Measurements from ENCODE around the gene CD164L2.
"Not testable (repeated sequence)": the region's sequence is repeated elsewhere in the genome, so short reads cannot be mapped to it uniquely, and the experiment has no call there.

The CD164L2 gene

GRCh38 chr1:27383039-27383605 is at the start of gene CD164L2:
TSS of gene CD164L2 (minus strand) at chr1:27383333. CDS start at chr1:27383239, 94 bp downstream.
- in situ Hi-C loops (cut with HindIII; ENCODE audit: low pct_ligation_motif_present, low pct_unique_long_range_greater_than_20kb, low sequenced_read_pairs) = no loop called here

GRCh38 chr1:27432725-27433124 is 49.6 kb upstream of the CD164L2 start:
- DNase-seq; in situ Hi-C loops (cut with HindIII; ENCODE audit: low pct_ligation_motif_present, low pct_unique_long_range_greater_than_20kb, low sequenced_read_pairs): not testable (repeated sequence)

More at GRCh38 chr1:27383039-27383605, at the start of gene CD164L2:
- DNase-seq = no peak

DNA sequence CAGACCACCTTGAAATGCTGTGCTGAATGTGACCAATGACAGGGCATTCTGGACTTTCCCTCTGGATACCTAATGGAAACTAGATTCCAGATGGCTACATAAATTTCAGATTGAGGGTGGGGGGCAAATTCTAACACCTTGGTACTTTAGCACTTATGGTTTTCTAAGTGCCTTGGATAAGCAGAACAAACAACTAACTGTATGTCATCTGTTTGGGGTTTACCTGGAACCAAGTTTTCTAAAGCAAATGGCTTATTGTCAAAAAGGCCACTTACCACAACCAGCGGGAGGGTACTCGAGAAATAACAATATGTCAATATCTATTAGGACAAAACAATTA is 48.4 kb upstream of the CD164L2 start:
- no peak for DNase-seq
- in situ Hi-C loops (cut with HindIII; ENCODE audit: low pct_ligation_motif_present, low pct_unique_long_range_greater_than_20kb, low sequenced_read_pairs) = no loop called here

DNA sequence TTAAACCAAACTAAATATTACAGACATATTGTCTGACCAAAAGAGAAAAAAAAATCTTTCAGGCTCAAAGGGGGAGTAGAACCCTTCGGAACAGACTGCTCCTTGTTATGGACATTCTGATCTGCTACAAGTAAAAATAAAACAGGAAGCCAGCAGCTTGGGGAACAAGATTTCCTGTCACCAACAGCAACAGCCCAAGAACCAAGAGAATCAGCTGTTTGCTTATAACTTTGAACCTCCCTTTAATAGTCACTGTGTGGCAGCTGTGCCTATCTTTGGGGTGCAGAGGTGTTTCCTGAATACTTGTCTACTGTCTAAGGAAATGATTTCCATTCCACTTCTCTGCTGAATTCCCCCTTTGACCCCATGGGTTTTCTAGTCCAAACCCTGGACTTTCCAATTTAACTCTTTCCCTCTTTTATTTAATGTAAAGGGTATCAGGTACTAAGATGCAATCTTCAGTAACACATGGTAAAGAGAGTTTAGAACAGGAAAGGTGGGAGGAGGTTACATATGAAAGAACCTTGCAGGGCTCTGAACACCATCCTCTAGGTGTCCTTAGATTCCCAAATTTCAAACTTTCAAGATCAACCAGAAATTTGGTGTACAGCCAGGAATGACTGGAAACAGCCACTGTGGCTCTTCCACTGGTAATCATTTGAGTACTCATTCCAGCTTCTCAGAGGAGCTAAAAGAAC is 47.9 kb upstream of the CD164L2 start:
- no peak for DNase-seq
- in situ Hi-C loops (cut with HindIII; ENCODE audit: low pct_ligation_motif_present, low pct_unique_long_range_greater_than_20kb, low sequenced_read_pairs) = no loop called here

DNA sequence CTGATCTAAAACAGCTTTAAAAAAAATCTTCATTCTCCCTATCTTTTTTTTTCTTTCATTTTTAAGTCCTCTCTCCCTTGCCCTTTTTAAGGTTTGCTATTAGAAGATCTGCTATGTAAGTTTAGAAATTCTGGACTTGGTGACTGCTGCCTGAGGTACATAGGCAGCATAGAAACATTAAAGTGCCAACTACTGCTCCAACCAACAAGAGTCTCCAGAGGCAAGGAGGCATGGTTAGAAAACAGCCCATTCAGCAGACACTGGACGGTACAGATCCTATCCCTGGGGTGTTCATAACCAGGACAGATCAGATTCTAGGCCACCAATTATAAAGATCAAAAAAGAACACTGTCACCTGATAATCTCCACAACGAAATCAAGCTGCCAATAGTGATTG is 45.9 kb upstream of the CD164L2 start:
- no peak for DNase-seq
- in situ Hi-C loops (cut with HindIII; ENCODE audit: low pct_ligation_motif_present, low pct_unique_long_range_greater_than_20kb, low sequenced_read_pairs) = no loop called here

GRCh38 chr1:27428316-27429028 is 45.3 kb upstream of the CD164L2 start:
- no peak for DNase-seq

GRCh38 chr1:27427816-27428315 is 44.7 kb upstream of the CD164L2 start:
- in situ Hi-C loops (cut with HindIII; ENCODE audit: low pct_ligation_motif_present, low pct_unique_long_range_greater_than_20kb, low sequenced_read_pairs) = no loop called here
- no peak for DNase-seq

More at GRCh38 chr1:27428316-27429028, 45.3 kb upstream of the CD164L2 start:
- in situ Hi-C loops (cut with HindIII; ENCODE audit: low pct_ligation_motif_present, low pct_unique_long_range_greater_than_20kb, low sequenced_read_pairs) = no loop called here

GRCh38 chr1:27427329-27427728 is 44.2 kb upstream of the CD164L2 start:
- in situ Hi-C loops (cut with HindIII; ENCODE audit: low pct_ligation_motif_present, low pct_unique_long_range_greater_than_20kb, low sequenced_read_pairs) = no loop called here
- no peak for DNase-seq

DNA sequence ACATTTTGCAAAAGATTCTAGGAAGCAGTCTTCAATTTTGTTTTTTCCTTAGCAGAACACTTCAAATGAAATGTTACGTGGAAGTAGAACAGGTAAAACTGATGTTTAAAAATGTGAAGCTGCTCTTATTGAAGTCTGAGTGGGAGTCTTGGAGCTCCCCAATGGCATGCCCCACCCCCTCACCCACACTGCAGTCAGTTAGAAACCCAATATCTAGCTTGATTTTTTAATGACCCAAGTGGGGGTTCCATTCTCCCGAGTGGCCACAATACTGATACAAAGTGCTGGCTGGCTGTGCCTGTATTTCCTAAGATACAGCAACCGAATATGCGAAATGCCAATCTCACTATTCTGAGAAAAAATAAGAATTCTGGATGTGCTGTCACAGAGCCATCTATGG is 40.6 kb upstream of the CD164L2 start:
- DNase-seq = no peak
- in situ Hi-C loops (cut with HindIII; ENCODE audit: low pct_ligation_motif_present, low pct_unique_long_range_greater_than_20kb, low sequenced_read_pairs) = no loop called here

DNA sequence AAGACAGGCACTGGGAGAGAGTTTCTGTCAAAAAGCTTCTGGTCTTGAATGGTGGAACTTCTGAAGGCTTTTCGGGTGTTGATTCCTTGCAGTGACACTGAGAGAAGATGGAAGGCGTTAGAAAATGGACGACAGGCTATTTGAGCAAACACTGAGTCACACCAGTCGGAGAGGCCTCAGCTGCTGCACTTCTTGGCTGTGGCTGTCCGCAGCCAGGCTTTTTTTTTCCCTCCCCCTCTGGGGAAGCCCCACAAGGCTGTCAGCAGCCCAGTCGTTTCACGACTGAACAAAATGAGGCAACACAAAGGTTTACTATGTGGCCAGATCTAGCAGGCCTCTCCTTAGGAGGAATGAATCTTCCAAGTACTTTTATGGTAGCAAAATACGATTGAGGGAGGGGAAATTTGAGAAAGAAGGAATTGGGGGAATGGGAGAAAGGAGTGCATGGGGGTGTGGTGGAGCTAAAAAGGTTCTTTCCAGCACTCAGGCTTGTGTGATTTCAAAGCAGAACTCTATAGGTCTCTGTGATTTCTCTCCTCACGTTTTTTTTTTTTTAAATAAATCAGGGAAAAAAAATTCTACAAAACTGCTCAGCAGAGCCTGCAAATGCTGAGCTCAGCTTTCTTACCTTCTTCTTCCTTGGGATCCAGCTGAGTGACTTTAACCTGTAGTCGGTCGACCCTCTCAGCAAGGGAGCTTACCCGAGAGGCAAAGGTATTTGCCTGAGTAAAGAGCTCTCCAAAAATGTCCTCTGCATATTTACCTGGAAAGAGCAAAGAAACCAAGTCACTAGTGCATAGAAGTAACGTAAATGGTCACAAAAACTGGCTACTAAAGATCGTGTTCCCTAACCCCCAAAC is 35.4 kb upstream of the CD164L2 start:
- DNase-seq = peak; percentile 72
- in situ Hi-C loops (cut with HindIII; ENCODE audit: low pct_ligation_motif_present, low pct_unique_long_range_greater_than_20kb, low sequenced_read_pairs) = no loop called here

DNA sequence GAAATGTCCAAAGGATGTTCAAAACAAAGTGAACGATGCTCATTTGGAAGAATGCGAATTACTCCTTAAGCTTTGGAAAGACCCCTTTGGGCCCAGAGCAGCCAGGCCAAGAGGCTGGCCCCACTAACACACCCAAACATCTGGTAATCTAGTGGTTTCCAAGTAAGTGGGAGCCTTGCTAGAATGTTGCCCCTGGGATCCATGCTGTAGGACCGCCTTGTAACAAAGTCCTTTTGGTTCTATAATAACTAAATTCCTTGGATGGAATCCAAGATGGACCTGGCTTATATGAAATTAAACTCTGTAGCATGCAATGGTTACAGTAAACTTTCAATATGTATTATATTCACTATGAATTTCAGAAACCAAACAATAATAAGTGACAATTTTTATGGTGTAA is 34.6 kb upstream of the CD164L2 start:
- no peak for DNase-seq
- in situ Hi-C loops (cut with HindIII; ENCODE audit: low pct_ligation_motif_present, low pct_unique_long_range_greater_than_20kb, low sequenced_read_pairs) = no loop called here

GRCh38 chr1:27416387-27417111 is 33.4 kb upstream of the CD164L2 start:
- DNase-seq = peak; percentile 45
- in situ Hi-C loops (cut with HindIII; ENCODE audit: low pct_ligation_motif_present, low pct_unique_long_range_greater_than_20kb, low sequenced_read_pairs) = no loop called here

- in situ Hi-C loops (cut with HindIII; ENCODE audit: low pct_ligation_motif_present, low pct_unique_long_range_greater_than_20kb, low sequenced_read_pairs) = no loop called here
- no peak for DNase-seq
Observed at GRCh38 chr1:27414091-27414490, 31.0 kb upstream of the CD164L2 start.

DNA sequence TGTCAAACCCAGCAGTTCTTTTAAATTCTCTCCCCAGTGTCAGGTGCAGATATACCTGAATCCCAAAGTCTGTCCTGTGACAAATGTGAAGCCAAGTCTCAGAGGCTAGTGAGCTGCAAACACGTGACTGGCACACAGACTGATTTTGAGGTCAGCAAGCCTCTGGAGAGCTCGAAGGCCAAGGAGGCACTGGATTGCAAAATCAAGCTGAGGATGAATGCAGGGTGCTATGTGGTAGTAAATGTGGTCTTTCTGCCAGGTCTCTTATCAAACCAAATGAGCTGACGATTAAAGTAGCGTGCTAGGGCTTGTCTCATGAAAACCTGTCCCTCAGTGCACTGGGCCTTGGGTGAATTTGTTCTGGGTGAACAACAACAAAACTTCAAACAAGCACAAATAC is 29.9 kb upstream of the CD164L2 start:
- in situ Hi-C loops (cut with HindIII; ENCODE audit: low pct_ligation_motif_present, low pct_unique_long_range_greater_than_20kb, low sequenced_read_pairs) = no loop called here
- DNase-seq = no peak

DNA sequence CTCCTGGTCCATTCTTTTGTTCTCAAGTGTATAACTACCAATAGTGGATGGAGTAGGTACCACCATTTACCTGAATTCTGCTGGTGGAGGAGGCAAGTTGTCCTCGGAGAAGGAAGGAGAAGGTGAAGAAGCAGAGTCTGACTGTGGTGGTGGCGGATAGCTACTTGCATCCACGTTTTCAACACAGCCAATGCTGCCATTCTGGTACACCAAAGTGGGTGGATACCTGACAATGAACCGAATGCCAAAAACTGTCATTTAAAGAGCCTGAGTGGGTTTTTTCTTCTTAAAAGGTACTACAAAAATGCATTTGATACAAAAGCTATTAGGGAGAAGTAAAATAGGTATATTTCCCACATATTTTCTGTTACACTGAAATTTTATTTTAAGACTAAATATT is 29.4 kb upstream of the CD164L2 start:
- in situ Hi-C loops (cut with HindIII; ENCODE audit: low pct_ligation_motif_present, low pct_unique_long_range_greater_than_20kb, low sequenced_read_pairs) = no loop called here
- no peak for DNase-seq

DNA sequence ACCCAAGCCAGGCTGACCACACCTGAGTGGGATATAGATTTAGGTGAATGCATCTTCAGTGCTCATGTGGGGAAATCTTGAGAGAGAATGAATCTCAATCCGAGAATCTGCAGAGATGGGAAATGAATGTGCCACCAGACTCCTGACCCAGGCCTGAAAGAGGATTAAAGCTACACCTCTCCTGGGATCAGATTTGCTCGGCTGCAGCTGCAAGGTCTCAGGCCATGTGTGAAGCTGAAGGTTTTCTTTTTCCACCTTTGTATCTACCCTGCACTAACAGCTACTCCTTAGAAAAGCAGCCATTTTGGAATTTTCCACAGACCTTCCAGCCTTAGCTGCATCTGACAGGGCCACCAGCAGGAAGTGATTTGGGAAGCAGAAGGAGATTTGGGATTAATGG is 27.6 kb upstream of the CD164L2 start:
- DNase-seq = no peak
- in situ Hi-C loops (cut with HindIII; ENCODE audit: low pct_ligation_motif_present, low pct_unique_long_range_greater_than_20kb, low sequenced_read_pairs) = no loop called here

- in situ Hi-C loops (cut with HindIII; ENCODE audit: low pct_ligation_motif_present, low pct_unique_long_range_greater_than_20kb, low sequenced_read_pairs) = no loop called here
Observed at GRCh38 chr1:27409669-27410068, 26.5 kb upstream of the CD164L2 start.

GRCh38 chr1:27408151-27408550 is 25.0 kb upstream of the CD164L2 start:
- in situ Hi-C loops (cut with HindIII; ENCODE audit: low pct_ligation_motif_present, low pct_unique_long_range_greater_than_20kb, low sequenced_read_pairs) = no loop called here
- no peak for DNase-seq

More at GRCh38 chr1:27409669-27410068, 26.5 kb upstream of the CD164L2 start:
- no peak for DNase-seq

Data from ACHN (cell line).